ENCODE results near the gene APMAP. TPM values are rescaled to one million over a fixed set of nuclear protein-coding genes. Genes with fewer than 3 reads are reported as not detected.
A peak's percentile ranks its signal among the peaks of the same experiment; 100 is the strongest.

Gene APMAP
- total RNA-seq, 1 experiment from 2014 or later, result 67.8 TPM

DNA sequence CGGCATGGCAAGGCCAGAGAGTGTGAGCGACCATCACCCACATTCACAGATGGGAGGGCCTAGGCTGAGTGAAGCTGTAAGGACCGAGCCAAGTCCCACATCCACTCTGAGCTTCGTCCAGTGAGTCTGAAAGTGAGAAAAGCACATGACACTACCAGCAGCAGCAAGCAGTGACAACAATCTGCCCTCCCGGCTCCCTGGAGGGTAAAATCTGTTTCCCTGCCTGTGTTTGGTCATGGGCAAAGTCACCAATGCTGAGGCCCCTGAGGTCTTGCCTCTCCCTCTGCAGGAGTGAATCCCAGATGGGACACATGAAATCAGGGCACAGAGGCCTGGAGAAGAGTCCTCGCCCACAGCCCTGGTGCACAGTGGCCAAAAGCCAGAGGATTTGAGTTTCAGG is 49.9 kb downstream of the APMAP start:
- H4K8ac ChIP-seq (replicated peaks; ENCODE audit: insufficient read length, low read depth, low read length), result no peak overlapping the region
- Mint-ChIP-seq H3K9me3 (peaks cover 40% of the 10 kb centered on the region in 2 experiments; a peak in 4 of 5 replicates), H3K4me3 (no peak overlapping the region), H3K27ac (no peak overlapping the region), H3K27me3 (ENCODE audit: low read depth) (peaks cover 20% of the 10 kb centered on the region), H3K4me1 (no peaks in the 10 kb centered on the region), H3K36me3 (ENCODE audit: insufficient read depth in 1 of 3, low read depth in 3 of 3) (peaks cover 0 to 6% (median 2%) of the 10 kb centered on the region in 3 experiments; a peak in 3 of 7 replicates)
- H3K14ac ChIP-seq (ENCODE audit: insufficient read depth, low read length), result no peak overlapping the region; the same call in 1 of the 2 replicates
- no peak overlapping the region for H2BK20ac ChIP-seq (ENCODE audit: low read depth, low read length, poor library complexity, severe bottlenecking)
- no peak overlapping the region for H3K18ac ChIP-seq (ENCODE audit: insufficient read length, low read depth, low read length)
- no peak overlapping the region for H3K4me2 ChIP-seq (ENCODE audit: insufficient read depth, insufficient read length, low read length)
- H3K9ac ChIP-seq (ENCODE audit: extremely low read depth, insufficient read length, low read length), result no peak overlapping the region
- H2BK15ac ChIP-seq (ENCODE audit: low read depth, low read length), result no peak overlapping the region
- no peak overlapping the region for H2BK5ac ChIP-seq (ENCODE audit: insufficient read length, low read length)
- H4K5ac ChIP-seq (ENCODE audit: insufficient read length, low read depth, low read length), result no peak overlapping the region
- no peaks in the 10 kb centered on the region for H4K20me1 ChIP-seq (ENCODE audit: control insufficient read depth, insufficient read depth, insufficient read length)
- H2BK12ac ChIP-seq (ENCODE audit: insufficient read length, low read depth, low read length), result no peak overlapping the region
- no CpG with 5 or more reads among the region's 6 CpGs for WGBS (ENCODE audit: extremely low coverage, insufficient read length, low lambda C conversion rate)
- H3K79me2 ChIP-seq (ENCODE audit: insufficient read depth, low read length), result no peaks in the 10 kb centered on the region
- no peak overlapping the region for H2AFZ ChIP-seq (ENCODE audit: low read length)
- no peaks in the 10 kb centered on the region for H3K79me1 ChIP-seq (ENCODE audit: insufficient read depth, low read depth, low read length, poor library complexity, severe bottlenecking)
- no peak overlapping the region for H2AK5ac ChIP-seq (ENCODE audit: insufficient read length, low read length)
- H3K4me1 ChIP-seq (ENCODE audit: insufficient read depth, low read length), result no peaks in the 10 kb centered on the region
- H3K56ac ChIP-seq (ENCODE audit: insufficient read length, low read depth, low read length), result peak overlapping the region; percentile 44
- H3K4ac ChIP-seq (ENCODE audit: low read depth, low read length), result no peak overlapping the region
- H3T11ph ChIP-seq (ENCODE audit: low read length), result no peak overlapping the region
- no peak overlapping the region for H3K27ac ChIP-seq (ENCODE audit: insufficient read length, low read depth, low read length)
- no peak overlapping the region for H2BK120ac ChIP-seq (ENCODE audit: low read depth, low read length, poor library complexity, severe bottlenecking)
- H3K27me3 ChIP-seq (ENCODE audit: insufficient read depth, low read length), result no peaks in the 10 kb centered on the region
- no peak for DNase-seq
- no peaks in the 10 kb centered on the region for H3K9me3 ChIP-seq (ENCODE audit: control insufficient read depth, low read depth, low read length)
- TF ChIP-seq, protein P1, sequence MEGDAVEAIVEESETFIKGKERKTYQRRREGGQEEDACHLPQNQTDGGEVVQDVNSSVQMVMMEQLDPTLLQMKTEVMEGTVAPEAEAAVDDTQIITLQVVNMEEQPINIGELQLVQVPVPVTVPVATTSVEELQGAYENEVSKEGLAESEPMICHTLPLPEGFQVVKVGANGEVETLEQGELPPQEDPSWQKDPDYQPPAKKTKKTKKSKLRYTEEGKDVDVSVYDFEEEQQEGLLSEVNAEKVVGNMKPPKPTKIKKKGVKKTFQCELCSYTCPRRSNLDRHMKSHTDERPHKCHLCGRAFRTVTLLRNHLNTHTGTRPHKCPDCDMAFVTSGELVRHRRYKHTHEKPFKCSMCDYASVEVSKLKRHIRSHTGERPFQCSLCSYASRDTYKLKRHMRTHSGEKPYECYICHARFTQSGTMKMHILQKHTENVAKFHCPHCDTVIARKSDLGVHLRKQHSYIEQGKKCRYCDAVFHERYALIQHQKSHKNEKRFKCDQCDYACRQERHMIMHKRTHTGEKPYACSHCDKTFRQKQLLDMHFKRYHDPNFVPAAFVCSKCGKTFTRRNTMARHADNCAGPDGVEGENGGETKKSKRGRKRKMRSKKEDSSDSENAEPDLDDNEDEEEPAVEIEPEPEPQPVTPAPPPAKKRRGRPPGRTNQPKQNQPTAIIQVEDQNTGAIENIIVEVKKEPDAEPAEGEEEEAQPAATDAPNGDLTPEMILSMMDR (conservative IDR thresholded peaks at IDR 0.05), result no peak
- H3K23ac ChIP-seq (ENCODE audit: insufficient read length, low read depth, low read length), result no peak overlapping the region
- H4K91ac ChIP-seq (ENCODE audit: insufficient read length, low read depth, low read length), result no peak overlapping the region
- no peaks in the 10 kb centered on the region for H3K23me2 ChIP-seq (ENCODE audit: insufficient read length, low read depth, low read length, poor library complexity, severe bottlenecking)
